GM12874 (cell line): ENCODE results near the gene UQCC3.
A peak's percentile ranks its signal among the peaks of the same experiment; 100 is the strongest.

Experiments used
- CTCF ChIP-seq: IDR thresholded peaks from 2 replicates; pipeline ENCODE4 v1.5.1; 2011; ENCODE audit warnings: low read depth, mild to moderate bottlenecking, control low read depth, low read length, moderate library complexity; ENCODE audit not compliant: insufficient read depth

The UQCC3 gene

GRCh38 chr11:62671608-62672389, at the start of gene UQCC3, which contains the start of gene LBHD1:
Gene UQCC3 (plus strand): TSS chr11:62671673. CDS start chr11:62671746, 73 bp downstream.
Gene LBHD1 (minus strand): TSS chr11:62672267. CDS start chr11:62670031, 2,236 bp downstream.
- TF ChIP-seq CTCF, result no peak

- no peak for TF ChIP-seq CTCF
These were observed 48.9 kb upstream of the UQCC3 start for GRCh38 chr11:62622476-62623089.

- 0 out of 2 replicates have a peak, but pooled peaks have one; percentile 4 for TF ChIP-seq CTCF
These were observed 43.8 kb upstream of the UQCC3 start for GRCh38 chr11:62627713-62628112.

GRCh38 chr11:62632492-62632891, 39.0 kb upstream of the UQCC3 start:
- no peak for TF ChIP-seq CTCF

- TF ChIP-seq CTCF, result no peak
These were observed 27.3 kb upstream of the UQCC3 start for GRCh38 chr11:62644220-62644619.

- TF ChIP-seq CTCF, result no peak
These were observed 25.9 kb upstream of the UQCC3 start for GRCh38 chr11:62645671-62645945.

GRCh38 chr11:62645946-62646824, 25.3 kb upstream of the UQCC3 start, which contains the start of gene GANAB:
Gene GANAB (minus strand): TSS chr11:62646613. CDS start chr11:62646599, 14 bp downstream.
- TF ChIP-seq CTCF, result no peak
